Body of pancreas (tissue), 4 donors: ENCODE data around the gene SENP3. TPM values are rescaled to one million over a fixed set of nuclear protein-coding genes. Genes with fewer than 3 reads are reported as not detected.
A peak's percentile ranks its signal among the peaks of the same experiment; 100 is the strongest.

Experiments used
- ATAC-seq: fragments of 150-250 bp; one replicate; pipeline ENCODE4 v1.9.1; 2016
- DNase-seq, 4 donors: peaks; one replicate each; pipeline ENCODE4 v3.0.0-alpha.2; 2019
- H3K27ac ChIP-seq, 4 donors: fragments of 200-600 bp; sonication (generic); 1 replicate in 3 of 4; 2 replicates in 1 of 4; pipeline versions ENCODE4 v1.5.1 to v1.6.1; 2016 to 2019; ENCODE audit warnings: mild to moderate bottlenecking in 1 of 4, mixed read lengths in 1 of 4, moderate library complexity in 1 of 4
- H3K27me3 ChIP-seq, 2 donors: fragments of 200-600 bp; sonication (generic); one replicate each; pipeline ENCODE4 v1.6.0; 2016; ENCODE audit warnings: mild to moderate bottlenecking in 1 of 2
- H3K36me3 ChIP-seq, 2 donors: fragments of 200-600 bp; sonication (generic); replicated peaks in 1 of 2; 2 replicates each; pipeline ENCODE4 v1.5.1; 2016; ENCODE audit warnings: low read depth in 2 of 2; ENCODE audit not compliant: insufficient read depth in 1 of 2
- H3K4me1 ChIP-seq: fragments of 200-600 bp; sonication (generic); one replicate; pipeline ENCODE4 v1.6.0; 2016
- H3K4me3 ChIP-seq, 2 donors: fragments of 200-600 bp; sonication (generic); 1 replicate in 1 of 2; 2 replicates in 1 of 2; pipeline ENCODE4 v1.5.1; 2016 to 2019
- H3K9me3 ChIP-seq, 3 donors: fragments of 200-600 bp; sonication (generic); 1 replicate in 2 of 3; 2 replicates in 1 of 3; pipeline ENCODE4 v1.5.1; 2016
- CTCF ChIP-seq, 7 experiments: fragments of 450-650 bp in 4 of 7; fragments of 200-600 bp in 3 of 7; sonication (generic) in 3 of 7; IDR thresholded peaks; one replicate each; pipeline ENCODE4 v1.5.1; 2016 to 2019; ENCODE audit warnings: antibody characterized with exemption in 7 of 7
- POLR2A ChIP-seq, 3 donors: fragments of 450-650 bp; IDR thresholded peaks; one replicate each; pipeline ENCODE4 v1.6.1; 2016; ENCODE audit warnings: antibody characterized with exemption in 3 of 3, mild to moderate bottlenecking in 2 of 3
- WGBS, 2 donors: methylation state at CpG; one replicate each; pipeline ENCODE4 v1.1.5; 2017; 5-methylcytosine and 5-hydroxymethylcytosine counted together
- intact Hi-C: fragments of 100-400 bp; cut with DNase I; formaldehyde crosslinking; loops from one replicate; pipeline ENCODE4 v1.15.1; 2023
- total RNA-seq, 2 donors: library from RNA; depleted of rRNA; stranded (reverse); fragments of >200 nt; gene quantifications; one replicate each; pipeline ENCODE4 v1.1.0, GENCODE V29; 2016

The SENP3 gene
- total RNA-seq, 2 donors from 2014 or later = 25.7 to 28.0 TPM

GRCh38 chr17:7612294-7612640 lies 50.5 kb downstream of the SENP3 start:
- WGBS, 2 donors = 91 to 92% methylated on average over 1 of the region's 1 CpG
- Histone ChIP-seq H3K9me3 (no peaks in the 10 kb centered on the region), H3K27ac (no peak overlapping the region), H3K4me3 (no peak overlapping the region), H3K4me1 (peaks cover 34% of the 10 kb centered on the region), H3K27me3 (no peaks in the 10 kb centered on the region), H3K36me3 (no peaks in the 10 kb centered on the region)
- intact Hi-C loops = no loop called here
- TF ChIP-seq CTCF (IDR thresholded peaks at IDR 0.05) (no peak), POLR2A (IDR thresholded peaks at IDR 0.05) (no peak)
- DNase-seq = no peak
- ATAC-seq = no peak

GRCh38 chr17:7613769-7614424 lies 52.2 kb downstream of the SENP3 start:
- Histone ChIP-seq H3K36me3 (no peaks in the 10 kb centered on the region), H3K4me3 (peak overlapping the region; percentile 13 to 33), H3K9me3 (no peaks in the 10 kb centered on the region), H3K4me1 (peaks cover 34% of the 10 kb centered on the region), H3K27ac (peak overlapping the region; percentile 79 to 95 (median 90)), H3K27me3 (no peaks in the 10 kb centered on the region)
- 4 to 10% methylated on average over 12 to 20 of the region's 20 CpGs for WGBS, 2 donors
- DNase-seq = no peak
- ATAC-seq = no peak
- TF ChIP-seq POLR2A (IDR thresholded peaks at IDR 0.05) (no peak), CTCF (IDR thresholded peaks at IDR 0.05) (peak in 1 of 7 experiments; percentile 14)
- intact Hi-C loops = no loop called here

GRCh38 chr17:7614425-7615264 lies 52.9 kb downstream of the SENP3 start, which contains the start of gene FXR2:
TSS of gene FXR2 (minus strand) at chr17:7614897. CDS start at chr17:7614532, 365 bp downstream.
- 0% methylated on average over 18 to 79 of the region's 93 CpGs for WGBS, 2 donors
- peak within 1 kb of the TSS; percentile 87 to 95 (median 92) for H3K27ac ChIP-seq
- intact Hi-C loops = no loop called here
- peaks cover 34% of the 10 kb centered on the region for H3K4me1 ChIP-seq
- no peaks in the 10 kb centered on the region for H3K36me3 ChIP-seq
- H3K27me3 ChIP-seq = no peaks in the 10 kb centered on the region
- TF ChIP-seq CTCF (IDR thresholded peaks at IDR 0.05) = peak; percentile 41 to 95 (median 86)
- peak; percentile 46 to 73 (median 69) for TF ChIP-seq POLR2A (IDR thresholded peaks at IDR 0.05)
- H3K4me3 ChIP-seq = peak within 1 kb of the TSS; percentile 13 to 33
- ATAC-seq (peak; percentile 94), DNase-seq (peak; percentile 100)
- H3K9me3 ChIP-seq = no peaks in the 10 kb centered on the region

- DNase-seq (no peak), ATAC-seq (no peak)
- Histone ChIP-seq H3K4me1 (peaks cover 34% of the 10 kb centered on the region), H3K4me3 (peak overlapping the region in 1 of 2 donors; percentile 14), H3K27me3 (no peaks in the 10 kb centered on the region), H3K9me3 (no peaks in the 10 kb centered on the region), H3K27ac (peak overlapping the region; percentile 87 to 95 (median 92)), H3K36me3 (no peaks in the 10 kb centered on the region)
- intact Hi-C loops = no loop called here
- TF ChIP-seq CTCF (IDR thresholded peaks at IDR 0.05) (no peak), POLR2A (IDR thresholded peaks at IDR 0.05) (peak in 1 of 3 donors; percentile 28)
- 4 to 5% methylated on average over 27 of the region's 28 CpGs for WGBS, 2 donors
These were observed 53.6 kb downstream of the SENP3 start for GRCh38 chr17:7615265-7615747.
